H9 (cell line): ENCODE data around the gene BFSP2. TPM values are rescaled to one million over a fixed set of nuclear protein-coding genes. Genes with fewer than 3 reads are reported as not detected.

Source experiments
- DNase-seq: peaks from one replicate; pipeline ENCODE4 v3.0.0-alpha.2; 2017
- H2AFZ ChIP-seq: one replicate; pipeline ENCODE4 v1.6.1; 2013; ENCODE audit warnings: mild to moderate bottlenecking, low read length, control low read depth, moderate library complexity
- H2AK5ac ChIP-seq: 2 replicates; pipeline ENCODE4 v1.6.1; 2013; ENCODE audit warnings: low read length, control low read depth, mixed read lengths; ENCODE audit not compliant: insufficient read length
- H2BK120ac ChIP-seq: one replicate; pipeline ENCODE4 v1.6.1; 2013; ENCODE audit warnings: low read depth, mild to moderate bottlenecking, low read length, control low read depth, inconsistent platforms; ENCODE audit not compliant: poor library complexity, severe bottlenecking
- H2BK12ac ChIP-seq: 2 replicates; pipeline ENCODE4 v1.6.1; 2013; ENCODE audit warnings: low read length, control low read depth, mixed read lengths, low read depth; ENCODE audit not compliant: insufficient read length
- H2BK15ac ChIP-seq: 2 replicates; pipeline ENCODE4 v1.6.1; 2013; ENCODE audit warnings: low read depth, low read length, control low read depth
- H2BK20ac ChIP-seq: one replicate; pipeline ENCODE4 v1.6.1; 2013; ENCODE audit warnings: low read depth, mild to moderate bottlenecking, low read length, control low read depth, inconsistent platforms; ENCODE audit not compliant: poor library complexity, severe bottlenecking
- H2BK5ac ChIP-seq: 2 replicates; pipeline ENCODE4 v1.6.1; 2013; ENCODE audit warnings: low read length, control low read depth, mixed read lengths; ENCODE audit not compliant: insufficient read length
- H3K14ac ChIP-seq: 2 replicates; pipeline ENCODE4 v1.6.1; 2013; ENCODE audit warnings: low read length, control low read depth; ENCODE audit not compliant: insufficient read depth
- H3K18ac ChIP-seq: 2 replicates; pipeline ENCODE4 v1.6.1; 2013; ENCODE audit warnings: low read depth, mild to moderate bottlenecking, mixed read lengths, low read length, control low read depth; ENCODE audit not compliant: insufficient read length
- H3K23ac ChIP-seq: 2 replicates; pipeline ENCODE4 v1.6.1; 2013; ENCODE audit warnings: low read length, control low read depth, mixed read lengths, low read depth; ENCODE audit not compliant: insufficient read length
- H3K23me2 ChIP-seq: 2 replicates; pipeline ENCODE4 v1.6.1; 2013; ENCODE audit warnings: low read depth, mild to moderate bottlenecking, mixed read lengths, low read length, control low read depth; ENCODE audit not compliant: insufficient read length, poor library complexity, severe bottlenecking
- H3K27ac ChIP-seq: 2 replicates; pipeline ENCODE4 v1.5.1; 2013; ENCODE audit warnings: low read length, control low read depth, mixed read lengths, low read depth; ENCODE audit not compliant: insufficient read length
- H3K27me3 ChIP-seq: 2 replicates; pipeline ENCODE4 v1.6.1; 2013; ENCODE audit warnings: low read length, control low read depth, inconsistent platforms; ENCODE audit not compliant: insufficient read depth
- H3K4ac ChIP-seq: 2 replicates; pipeline ENCODE4 v1.6.1; 2013; ENCODE audit warnings: low read depth, mild to moderate bottlenecking, control low read depth, inconsistent platforms, low read length, moderate library complexity
- H3K4me1 ChIP-seq: 2 replicates; pipeline ENCODE4 v1.6.1; 2013; ENCODE audit warnings: low read length, control low read depth, inconsistent platforms; ENCODE audit not compliant: insufficient read depth
- H3K4me2 ChIP-seq: 2 replicates; pipeline ENCODE4 v1.6.1; 2013; ENCODE audit warnings: low read length, control low read depth, mixed read lengths; ENCODE audit not compliant: insufficient read length, insufficient read depth
- H3K56ac ChIP-seq: 2 replicates; pipeline ENCODE4 v1.6.1; 2013; ENCODE audit warnings: low read depth, mild to moderate bottlenecking, mixed read lengths, low read length, control low read depth; ENCODE audit not compliant: insufficient read length
- H3K79me1 ChIP-seq: 2 replicates; pipeline ENCODE4 v1.6.1; 2013; ENCODE audit warnings: low read depth, mild to moderate bottlenecking, moderate library complexity, low read length, control low read depth, inconsistent platforms; ENCODE audit not compliant: insufficient read depth, poor library complexity, severe bottlenecking
- H3K79me2 ChIP-seq: 2 replicates; pipeline ENCODE4 v1.6.1; 2013; ENCODE audit warnings: low read length, control low read depth, inconsistent platforms; ENCODE audit not compliant: insufficient read depth
- H3K9ac ChIP-seq: 2 replicates; pipeline ENCODE4 v1.6.1; 2013; ENCODE audit warnings: low read length, control low read depth, mixed read lengths; ENCODE audit not compliant: insufficient read length; ENCODE audit errors: extremely low read depth
- H3K9me3 ChIP-seq: one replicate; pipeline ENCODE4 v1.6.1; 2013; ENCODE audit warnings: low read depth, low read length, inconsistent platforms; ENCODE audit not compliant: control insufficient read depth
- H3T11ph ChIP-seq: one replicate; pipeline ENCODE4 v1.6.1; 2013; ENCODE audit warnings: mild to moderate bottlenecking, low read length, control low read depth, inconsistent platforms
- H4K20me1 ChIP-seq: one replicate; pipeline ENCODE4 v1.6.1; 2013; ENCODE audit not compliant: control insufficient read depth, insufficient read length, insufficient read depth
- H4K5ac ChIP-seq: 2 replicates; pipeline ENCODE4 v1.6.1; 2013; ENCODE audit warnings: low read depth, mild to moderate bottlenecking, mixed read lengths, low read length, control low read depth; ENCODE audit not compliant: insufficient read length
- H4K8ac ChIP-seq: replicated peaks from 2 replicates; pipeline ENCODE4 v1.6.1; 2013; ENCODE audit warnings: low read length, control low read depth, mixed read lengths, low read depth; ENCODE audit not compliant: insufficient read length
- H4K91ac ChIP-seq: 2 replicates; pipeline ENCODE4 v1.6.1; 2013; ENCODE audit warnings: low read depth, mild to moderate bottlenecking, moderate library complexity, mixed read lengths, low read length, control low read depth; ENCODE audit not compliant: insufficient read length
- H3K27ac Mint-ChIP-seq, 3 experiments: 2 replicates in 2 of 3; 3 replicates in 1 of 3; pipeline ENCODE4 v1.8.0; 2020 to 2021; ENCODE audit warnings: mixed read lengths in 3 of 3, mild to moderate bottlenecking in 1 of 3, moderate library complexity in 1 of 3
- H3K27me3 Mint-ChIP-seq: 2 replicates; pipeline ENCODE4 v1.8.0; 2021; ENCODE audit warnings: low read depth, mild to moderate bottlenecking, moderate library complexity, mixed read lengths
- H3K36me3 Mint-ChIP-seq, 3 experiments: 2 replicates in 2 of 3; 3 replicates in 1 of 3; pipeline ENCODE4 v1.8.0; 2020 to 2021; ENCODE audit warnings: low read depth in 3 of 3, mixed read lengths in 3 of 3; ENCODE audit not compliant: insufficient read depth in 1 of 3
- H3K4me1 Mint-ChIP-seq, 2 experiments: 2 replicates each; pipeline ENCODE4 v1.8.0; 2020; ENCODE audit warnings: mixed read lengths in 2 of 2
- H3K4me3 Mint-ChIP-seq, 2 experiments: 2 replicates in 1 of 2; 3 replicates in 1 of 2; pipeline ENCODE4 v1.8.0; 2020 to 2021; ENCODE audit warnings: mild to moderate bottlenecking in 2 of 2, mixed read lengths in 2 of 2, moderate library complexity in 1 of 2
- H3K9me3 Mint-ChIP-seq, 2 experiments: 2 replicates in 1 of 2; 3 replicates in 1 of 2; pipeline ENCODE4 v1.8.0; 2020; ENCODE audit warnings: mild to moderate bottlenecking in 2 of 2, mixed read lengths in 2 of 2, moderate library complexity in 1 of 2
- CTCF ChIP-seq: fragments of 200-600 bp; sonication (generic); conservative IDR thresholded peaks from 3 replicates; pipeline ENCODE4 v1.8.0; 2021; ENCODE audit warnings: antibody characterized with exemption, mild to moderate bottlenecking
- WGBS: extraction: QIAGEN DNeasy Blood & Tissue Kit; methylation state at CpG from one replicate; pipeline ENCODE4 v1.1.7; 2013; ENCODE audit warnings: missing lambda C conversion rate, low lambda C conversion rate, mixed read lengths; ENCODE audit not compliant: insufficient read length; ENCODE audit errors: extremely low coverage; 5-methylcytosine and 5-hydroxymethylcytosine counted together
- total RNA-seq: library from RNA; stranded (reverse); gene quantifications from 2 replicates; pipeline ENCODE4 v1.2.1, GENCODE V29; 2021

The BFSP2 gene
- total RNA-seq, 1 experiment from 2014 or later = not detected

GRCh38 chr3:133447750-133448477 is 48.1 kb downstream of the BFSP2 start:
- no peaks in the 10 kb centered on the region for H3K79me2 ChIP-seq
- no peaks in the 10 kb centered on the region for H3K27me3 Mint-ChIP-seq
- H3K23ac ChIP-seq = no peak overlapping the region
- no peaks in the 10 kb centered on the region for H3K27me3 ChIP-seq
- H3K56ac ChIP-seq = no peak overlapping the region
- H4K5ac ChIP-seq = no peak overlapping the region
- H2BK5ac ChIP-seq = no peak overlapping the region
- H3K14ac ChIP-seq = no peak overlapping the region
- H3K9me3 Mint-ChIP-seq = no peaks in the 10 kb centered on the region
- H3K27ac ChIP-seq = no peak overlapping the region
- no peaks in the 10 kb centered on the region for H4K20me1 ChIP-seq
- H2BK12ac ChIP-seq = no peak overlapping the region
- H3K9me3 ChIP-seq = no peaks in the 10 kb centered on the region
- H2BK20ac ChIP-seq = no peak overlapping the region
- H3K36me3 Mint-ChIP-seq = no peaks in the 10 kb centered on the region
- no peak overlapping the region for H3K27ac Mint-ChIP-seq
- H3K4me2 ChIP-seq = no peak overlapping the region
- no peak overlapping the region for H3K4me3 Mint-ChIP-seq
- peaks cover 9% of the 10 kb centered on the region in 2 experiments for H3K4me1 Mint-ChIP-seq
- H3T11ph ChIP-seq = no peak overlapping the region
- H3K23me2 ChIP-seq = no peaks in the 10 kb centered on the region
- no peak overlapping the region for H3K18ac ChIP-seq
- no peak overlapping the region for H2BK15ac ChIP-seq
- H4K8ac ChIP-seq = no peak overlapping the region
- no peak for TF ChIP-seq CTCF
- no peak for DNase-seq
- no CpG with 5 or more reads among the region's 4 CpGs for WGBS
- H3K79me1 ChIP-seq = no peaks in the 10 kb centered on the region
- H2AK5ac ChIP-seq = no peak overlapping the region
- no peaks in the 10 kb centered on the region for H3K4me1 ChIP-seq
- no peak overlapping the region for H3K4ac ChIP-seq
- no peak overlapping the region for H2AFZ ChIP-seq
- H4K91ac ChIP-seq = no peak overlapping the region
- no peak overlapping the region for H2BK120ac ChIP-seq
- no peak overlapping the region for H3K9ac ChIP-seq
